Measurements from ENCODE around the gene THAP4. TPM values are rescaled to one million over a fixed set of nuclear protein-coding genes. Genes with fewer than 3 reads are reported as not detected.

Gene THAP4
- total and polyA plus RNA-seq, 2 experiments from 2014 or later = 62.9 to 80.4 TPM

DNA sequence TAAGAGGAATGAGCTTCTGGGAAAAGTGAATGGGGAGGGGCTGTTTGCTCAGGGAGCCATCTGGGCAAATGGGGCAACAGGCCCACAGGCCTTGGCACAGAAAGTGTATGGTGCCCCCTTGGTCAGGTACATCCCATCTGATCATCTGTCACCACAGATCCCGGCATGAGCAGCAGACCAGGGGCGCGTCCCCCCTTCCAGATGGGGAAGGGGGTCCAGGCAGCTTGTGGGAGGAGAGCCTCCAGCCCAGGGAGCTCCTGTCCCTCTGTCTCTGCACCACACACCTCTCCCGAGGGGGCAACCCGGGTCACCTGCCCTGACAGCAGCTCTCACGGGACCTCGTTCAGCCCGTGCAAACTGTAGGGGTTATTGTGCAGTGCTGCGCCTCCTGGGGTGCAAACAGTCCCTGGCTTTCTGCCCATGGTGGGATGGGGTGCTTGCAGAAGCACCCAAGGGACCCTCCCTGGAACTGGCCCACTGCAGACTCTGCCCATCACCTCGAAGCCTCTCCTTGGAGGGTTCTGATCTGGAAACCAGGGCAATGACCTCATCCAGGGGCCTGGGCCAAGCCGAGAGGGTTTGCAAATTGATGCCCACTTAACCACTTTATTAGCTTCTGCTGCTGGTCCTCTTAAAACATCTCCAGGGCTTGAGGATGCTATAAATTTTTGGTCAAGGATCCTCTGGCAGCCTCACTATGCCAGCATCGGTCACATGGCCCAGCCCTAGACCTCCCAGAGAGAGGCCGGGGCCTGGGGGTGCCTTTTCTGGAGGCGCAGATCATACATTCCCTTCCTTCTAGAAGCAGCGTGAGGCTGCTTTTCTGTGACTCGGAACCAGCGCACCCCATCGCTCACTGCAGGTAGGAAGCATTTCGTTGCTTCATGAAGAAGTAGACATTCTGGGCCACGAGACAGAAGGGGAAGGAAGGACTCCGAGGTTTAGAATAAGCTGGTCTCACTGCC, 86.1 kb downstream of the THAP4 start (continued):
- TF ChIP-seq, protein P1, sequence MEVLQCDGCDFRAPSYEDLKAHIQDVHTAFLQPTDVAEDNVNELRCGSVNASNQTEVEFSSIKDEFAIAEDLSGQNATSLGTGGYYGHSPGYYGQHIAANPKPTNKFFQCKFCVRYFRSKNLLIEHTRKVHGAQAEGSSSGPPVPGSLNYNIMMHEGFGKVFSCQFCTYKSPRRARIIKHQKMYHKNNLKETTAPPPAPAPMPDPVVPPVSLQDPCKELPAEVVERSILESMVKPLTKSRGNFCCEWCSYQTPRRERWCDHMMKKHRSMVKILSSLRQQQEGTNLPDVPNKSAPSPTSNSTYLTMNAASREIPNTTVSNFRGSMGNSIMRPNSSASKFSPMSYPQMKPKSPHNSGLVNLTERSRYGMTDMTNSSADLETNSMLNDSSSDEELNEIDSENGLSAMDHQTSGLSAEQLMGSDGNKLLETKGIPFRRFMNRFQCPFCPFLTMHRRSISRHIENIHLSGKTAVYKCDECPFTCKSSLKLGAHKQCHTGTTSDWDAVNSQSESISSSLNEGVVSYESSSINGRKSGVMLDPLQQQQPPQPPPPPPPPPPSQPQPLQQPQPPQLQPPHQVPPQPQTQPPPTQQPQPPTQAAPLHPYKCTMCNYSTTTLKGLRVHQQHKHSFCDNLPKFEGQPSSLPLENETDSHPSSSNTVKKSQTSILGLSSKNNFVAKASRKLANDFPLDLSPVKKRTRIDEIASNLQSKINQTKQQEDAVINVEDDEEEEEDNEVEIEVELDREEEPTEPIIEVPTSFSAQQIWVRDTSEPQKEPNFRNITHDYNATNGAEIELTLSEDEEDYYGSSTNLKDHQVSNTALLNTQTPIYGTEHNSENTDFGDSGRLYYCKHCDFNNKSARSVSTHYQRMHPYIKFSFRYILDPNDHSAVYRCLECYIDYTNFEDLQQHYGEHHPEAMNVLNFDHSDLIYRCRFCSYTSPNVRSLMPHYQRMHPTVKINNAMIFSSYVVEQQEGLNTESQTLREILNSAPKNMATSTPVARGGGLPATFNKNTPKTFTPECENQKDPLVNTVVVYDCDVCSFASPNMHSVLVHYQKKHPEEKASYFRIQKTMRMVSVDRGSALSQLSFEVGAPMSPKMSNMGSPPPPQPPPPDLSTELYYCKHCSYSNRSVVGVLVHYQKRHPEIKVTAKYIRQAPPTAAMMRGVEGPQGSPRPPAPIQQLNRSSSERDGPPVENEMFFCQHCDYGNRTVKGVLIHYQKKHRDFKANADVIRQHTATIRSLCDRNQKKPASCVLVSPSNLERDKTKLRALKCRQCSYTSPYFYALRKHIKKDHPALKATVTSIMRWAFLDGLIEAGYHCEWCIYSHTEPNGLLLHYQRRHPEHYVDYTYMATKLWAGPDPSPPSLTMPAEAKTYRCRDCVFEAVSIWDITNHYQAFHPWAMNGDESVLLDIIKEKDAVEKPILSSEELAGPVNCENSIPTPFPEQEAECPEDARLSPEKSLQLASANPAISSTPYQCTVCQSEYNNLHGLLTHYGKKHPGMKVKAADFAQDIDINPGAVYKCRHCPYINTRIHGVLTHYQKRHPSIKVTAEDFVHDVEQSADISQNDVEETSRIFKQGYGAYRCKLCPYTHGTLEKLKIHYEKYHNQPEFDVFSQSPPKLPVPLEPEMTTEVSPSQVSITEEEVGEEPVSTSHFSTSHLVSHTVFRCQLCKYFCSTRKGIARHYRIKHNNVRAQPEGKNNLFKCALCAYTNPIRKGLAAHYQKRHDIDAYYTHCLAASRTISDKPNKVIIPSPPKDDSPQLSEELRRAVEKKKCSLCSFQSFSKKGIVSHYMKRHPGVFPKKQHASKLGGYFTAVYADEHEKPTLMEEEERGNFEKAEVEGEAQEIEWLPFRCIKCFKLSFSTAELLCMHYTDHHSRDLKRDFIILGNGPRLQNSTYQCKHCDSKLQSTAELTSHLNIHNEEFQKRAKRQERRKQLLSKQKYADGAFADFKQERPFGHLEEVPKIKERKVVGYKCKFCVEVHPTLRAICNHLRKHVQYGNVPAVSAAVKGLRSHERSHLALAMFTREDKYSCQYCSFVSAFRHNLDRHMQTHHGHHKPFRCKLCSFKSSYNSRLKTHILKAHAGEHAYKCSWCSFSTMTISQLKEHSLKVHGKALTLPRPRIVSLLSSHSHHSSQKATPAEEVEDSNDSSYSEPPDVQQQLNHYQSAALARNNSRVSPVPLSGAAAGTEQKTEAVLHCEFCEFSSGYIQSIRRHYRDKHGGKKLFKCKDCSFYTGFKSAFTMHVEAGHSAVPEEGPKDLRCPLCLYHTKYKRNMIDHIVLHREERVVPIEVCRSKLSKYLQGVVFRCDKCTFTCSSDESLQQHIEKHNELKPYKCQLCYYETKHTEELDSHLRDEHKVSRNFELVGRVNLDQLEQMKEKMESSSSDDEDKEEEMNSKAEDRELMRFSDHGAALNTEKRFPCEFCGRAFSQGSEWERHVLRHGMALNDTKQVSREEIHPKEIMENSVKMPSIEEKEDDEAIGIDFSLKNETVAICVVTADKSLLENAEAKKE (CRISPR knock-in tag; IDR thresholded peaks at IDR 0.05) = no peak

DNA sequence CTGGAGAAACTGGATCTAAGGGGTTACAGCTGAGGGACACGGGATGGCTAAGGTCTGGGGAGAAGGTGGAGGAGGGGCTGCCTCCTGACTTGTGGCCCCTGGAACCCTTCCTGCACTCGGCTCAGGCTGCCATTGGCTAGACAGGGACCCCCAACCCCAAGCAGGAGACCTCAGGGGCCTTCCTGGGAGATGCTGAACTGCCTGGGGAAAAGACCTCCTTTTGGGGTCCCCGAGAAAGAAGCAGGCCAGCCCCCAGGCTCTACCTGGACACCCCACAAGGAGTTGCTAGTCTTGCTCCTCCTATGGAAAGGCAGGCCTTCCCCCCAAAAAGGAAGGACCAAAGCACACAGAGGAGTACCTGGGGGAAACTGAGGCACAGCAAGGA, 88.5 kb downstream of the THAP4 start:
- no peaks in the 10 kb centered on the region for H3K9me2 ChIP-seq (ENCODE audit: insufficient read depth)
- no peaks in the 10 kb centered on the region for H3K79me2 ChIP-seq (replicated peaks; ENCODE audit: insufficient read depth)
- peaks cover 8% of the 10 kb centered on the region for H3K27me3 Mint-ChIP-seq (ENCODE audit: insufficient read depth, low read depth, poor library complexity)
- no peak for ATAC-seq
- no peak overlapping the region for H3K27ac ChIP-seq (ENCODE audit: low read depth)
- peaks cover 5% of the 10 kb centered on the region; the same call in 1 of the 2 replicates for H3K4me1 ChIP-seq (ENCODE audit: insufficient read depth)
- DNase-seq (ENCODE audit: low spot score) = no peak
- H3K4me2 ChIP-seq = no peak overlapping the region
- H3F3A ChIP-seq (replicated peaks; ENCODE audit: low read depth) = no peaks in the 10 kb centered on the region; the same call in 1 of the 2 replicates
- no peak overlapping the region for H3K4me3 ChIP-seq
- H3K4me1 Mint-ChIP-seq = peaks cover 13% of the 10 kb centered on the region
- H3K27me3 ChIP-seq (ENCODE audit: insufficient read depth) = peaks cover 12% of the 10 kb centered on the region
- H4K20me1 ChIP-seq (replicated peaks; ENCODE audit: insufficient read depth) = no peaks in the 10 kb centered on the region
- no peaks in the 10 kb centered on the region for H3K36me3 Mint-ChIP-seq (ENCODE audit: low read depth)
- H3K9me3 Mint-ChIP-seq = no peaks in the 10 kb centered on the region
- no peak overlapping the region for H3K4me3 Mint-ChIP-seq
- no peaks in the 10 kb centered on the region for H3K36me3 ChIP-seq (ENCODE audit: insufficient read depth)
- H3K27ac Mint-ChIP-seq = no peak overlapping the region
- H2AFZ ChIP-seq = no peak overlapping the region
- TF ChIP-seq JUNB (IDR thresholded peaks at IDR 0.05; ENCODE audit: unreplicated experiment) = no peak
- TF ChIP-seq POLR2AphosphoS5 (IDR thresholded peaks at IDR 0.05; ENCODE audit: low read depth) = no peak
- no peak for TF ChIP-seq NANOG (IDR thresholded peaks at IDR 0.05; ENCODE audit: borderline replicate concordance)
- TF ChIP-seq ZNF114 (CRISPR knock-in tag; IDR thresholded peaks at IDR 0.05) = no peak
- no peak for TF ChIP-seq EZH2phosphoT487 (IDR thresholded peaks at IDR 0.05; ENCODE audit: unreplicated experiment)
- TF ChIP-seq, protein P1 (CRISPR knock-in tag; IDR thresholded peaks at IDR 0.05) = no peak
